ENCODE results near the gene SCN9A.
"Not testable (repeated sequence)": the region's sequence is repeated elsewhere in the genome, so short reads cannot be mapped to it uniquely, and the experiment has no call there.

SCN9A gene

GRCh38 chr2:166411473-166412230 lies 35.9 kb upstream of the SCN9A start:
- no peaks in the 10 kb centered on the region for H3K79me2 ChIP-seq (ENCODE audit: low read length)
- H3K27me3 ChIP-seq (replicated peaks; ENCODE audit: insufficient read depth, low read length), result no peaks in the 10 kb centered on the region
- H3K9me3 ChIP-seq (replicated peaks; ENCODE audit: insufficient read depth, low read length), result no peaks in the 10 kb centered on the region
- no peak overlapping the region for H3K4me2 ChIP-seq (ENCODE audit: low read depth, low read length)
- no peak overlapping the region for H2AFZ ChIP-seq (ENCODE audit: low read length)
- no peaks in the 10 kb centered on the region for H4K20me1 ChIP-seq (ENCODE audit: insufficient read depth, low read length)
- H3K27ac ChIP-seq (ENCODE audit: low read length), result no peak overlapping the region
- no peak overlapping the region for H3K9ac ChIP-seq (ENCODE audit: low read length)
- no peak overlapping the region for H3K4me3 ChIP-seq (ENCODE audit: low read length)
- no peaks in the 10 kb centered on the region for H3K9me2 ChIP-seq (replicated peaks; ENCODE audit: insufficient read depth, low read length)
- no peaks in the 10 kb centered on the region for H3F3A ChIP-seq (ENCODE audit: insufficient read depth, low read length)
- no peaks in the 10 kb centered on the region for H3K36me3 ChIP-seq (replicated peaks; ENCODE audit: insufficient read depth, low read length)
- TF ChIP-seq CTCF (IDR thresholded peaks at IDR 0.05; ENCODE audit: low read length) (no peak), EZH2phosphoT487 (IDR thresholded peaks at IDR 0.05; ENCODE audit: low read length) (no peak), EZH2 (optimal IDR thresholded peaks at IDR 0.05; ENCODE audit: low read depth, low read length) (no peak)
- H3K4me1 ChIP-seq (ENCODE audit: low read length), result no peaks in the 10 kb centered on the region
- DNase-seq, result no peak

- Histone ChIP-seq H2AFZ (ENCODE audit: low read length) (no peak overlapping the region), H3K36me3 (replicated peaks; ENCODE audit: insufficient read depth, low read length) (no peaks in the 10 kb centered on the region), H3K27me3 (replicated peaks; ENCODE audit: insufficient read depth, low read length) (no peaks in the 10 kb centered on the region), H3K9me2 (replicated peaks; ENCODE audit: insufficient read depth, low read length) (no peaks in the 10 kb centered on the region), H3K79me2 (ENCODE audit: low read length) (no peaks in the 10 kb centered on the region), H3K27ac (ENCODE audit: low read length) (no peak overlapping the region), H3F3A (ENCODE audit: insufficient read depth, low read length) (no peaks in the 10 kb centered on the region), H3K4me1 (ENCODE audit: low read length) (no peaks in the 10 kb centered on the region), H4K20me1 (ENCODE audit: insufficient read depth, low read length) (no peaks in the 10 kb centered on the region), H3K9me3 (replicated peaks; ENCODE audit: insufficient read depth, low read length) (no peaks in the 10 kb centered on the region), H3K4me2 (ENCODE audit: low read depth, low read length) (no peak overlapping the region), H3K9ac (ENCODE audit: low read length) (no peak overlapping the region), H3K4me3 (ENCODE audit: low read length) (no peak overlapping the region)
- TF ChIP-seq CTCF (IDR thresholded peaks at IDR 0.05; ENCODE audit: low read length) (no peak), EZH2phosphoT487 (IDR thresholded peaks at IDR 0.05; ENCODE audit: low read length) (no peak), EZH2 (optimal IDR thresholded peaks at IDR 0.05; ENCODE audit: low read depth, low read length) (no peak)
- no peak for DNase-seq
These were observed 35.2 kb upstream of the SCN9A start for GRCh38 chr2:166410828-166411472.

GRCh38 chr2:166407746-166408145 lies 32.0 kb upstream of the SCN9A start:
- not testable (repeated sequence) for H3K79me2 ChIP-seq (ENCODE audit: low read length); H3K4me1 ChIP-seq (ENCODE audit: low read length); H3K9me2 ChIP-seq (replicated peaks; ENCODE audit: insufficient read depth, low read length); H3K9me3 ChIP-seq (replicated peaks; ENCODE audit: insufficient read depth, low read length); H3K36me3 ChIP-seq (replicated peaks; ENCODE audit: insufficient read depth, low read length); H2AFZ ChIP-seq (ENCODE audit: low read length); H3K27ac ChIP-seq (ENCODE audit: low read length); H3F3A ChIP-seq (ENCODE audit: insufficient read depth, low read length); H3K4me3 ChIP-seq (ENCODE audit: low read length); H4K20me1 ChIP-seq (ENCODE audit: insufficient read depth, low read length); H3K27me3 ChIP-seq (replicated peaks; ENCODE audit: insufficient read depth, low read length); H3K9ac ChIP-seq (ENCODE audit: low read length); H3K4me2 ChIP-seq (ENCODE audit: low read depth, low read length); DNase-seq

GRCh38 chr2:166406374-166406773 lies 30.6 kb upstream of the SCN9A start:
- no peak for TF ChIP-seq EZH2phosphoT487 (IDR thresholded peaks at IDR 0.05; ENCODE audit: low read length)
- no peak for TF ChIP-seq CTCF (IDR thresholded peaks at IDR 0.05; ENCODE audit: low read length)
- no peak for TF ChIP-seq EZH2 (optimal IDR thresholded peaks at IDR 0.05; ENCODE audit: low read depth, low read length)
- Histone ChIP-seq H3K36me3 (replicated peaks; ENCODE audit: insufficient read depth, low read length) (no peaks in the 10 kb centered on the region), H3K4me1 (ENCODE audit: low read length) (no peaks in the 10 kb centered on the region), H3K9ac (ENCODE audit: low read length) (no peak overlapping the region), H2AFZ (ENCODE audit: low read length) (no peak overlapping the region), H3K4me3 (ENCODE audit: low read length) (no peak overlapping the region), H3F3A (ENCODE audit: insufficient read depth, low read length) (no peaks in the 10 kb centered on the region), H3K27me3 (replicated peaks; ENCODE audit: insufficient read depth, low read length) (no peaks in the 10 kb centered on the region), H3K79me2 (ENCODE audit: low read length) (no peaks in the 10 kb centered on the region), H3K9me2 (replicated peaks; ENCODE audit: insufficient read depth, low read length) (no peaks in the 10 kb centered on the region), H3K9me3 (replicated peaks; ENCODE audit: insufficient read depth, low read length) (no peaks in the 10 kb centered on the region), H3K4me2 (ENCODE audit: low read depth, low read length) (no peak overlapping the region), H4K20me1 (ENCODE audit: insufficient read depth, low read length) (no peaks in the 10 kb centered on the region), H3K27ac (ENCODE audit: low read length) (no peak overlapping the region)
- DNase-seq, result no peak

All from MM.1S (cell line).